Brain microvascular endothelial cell (primary cell): ENCODE data around the gene TULP1.

Experiments used
- DNase-seq: peaks from one replicate; pipeline ENCODE4 v3.0.0-alpha.2; 2020
- H3K27ac ChIP-seq: fragments of 250-450 bp; sonication (Bioruptor Pico); 2 replicates; pipeline ENCODE4 v1.5.1; 2020; ENCODE audit warnings: mild to moderate bottlenecking, moderate library complexity
- H3K27me3 ChIP-seq: fragments of 250-450 bp; sonication (Bioruptor Pico); replicated peaks from 2 replicates; pipeline ENCODE4 v1.5.1; 2020; ENCODE audit warnings: mild to moderate bottlenecking
- H3K36me3 ChIP-seq: fragments of 250-450 bp; sonication (Bioruptor Pico); replicated peaks from 2 replicates; pipeline ENCODE4 v1.5.1; 2020; ENCODE audit warnings: mild to moderate bottlenecking
- H3K4me3 ChIP-seq: 2 replicates; pipeline ENCODE4 v1.5.1; 2011; ENCODE audit warnings: low read depth, mild to moderate bottlenecking, control low read depth, low read length, moderate library complexity
- in situ Hi-C: cut with HindIII; loops from 2 replicates; pipeline ENCODE4 v1.10.0; 2017; ENCODE audit warnings: low sequenced_read_pairs, low pct_ligation_motif_present
- TF ChIP-seq, protein P1 (sequence below): IDR thresholded peaks from 2 replicates; pipeline ENCODE4 v1.5.1; 2011; ENCODE audit warnings: low read depth, mild to moderate bottlenecking, moderate library complexity, low read length, control low read depth, inconsistent platforms; ENCODE audit errors: missing control alignments

Gene TULP1

GRCh38 chr6:35475573-35475972 is 37.1 kb downstream of the TULP1 start:
- Histone ChIP-seq H3K27ac (no peak overlapping the region), H3K27me3 (no peaks in the 10 kb centered on the region), H3K36me3 (peaks cover 55% of the 10 kb centered on the region), H3K4me3 (no peak overlapping the region)
- TF ChIP-seq, protein P1, sequence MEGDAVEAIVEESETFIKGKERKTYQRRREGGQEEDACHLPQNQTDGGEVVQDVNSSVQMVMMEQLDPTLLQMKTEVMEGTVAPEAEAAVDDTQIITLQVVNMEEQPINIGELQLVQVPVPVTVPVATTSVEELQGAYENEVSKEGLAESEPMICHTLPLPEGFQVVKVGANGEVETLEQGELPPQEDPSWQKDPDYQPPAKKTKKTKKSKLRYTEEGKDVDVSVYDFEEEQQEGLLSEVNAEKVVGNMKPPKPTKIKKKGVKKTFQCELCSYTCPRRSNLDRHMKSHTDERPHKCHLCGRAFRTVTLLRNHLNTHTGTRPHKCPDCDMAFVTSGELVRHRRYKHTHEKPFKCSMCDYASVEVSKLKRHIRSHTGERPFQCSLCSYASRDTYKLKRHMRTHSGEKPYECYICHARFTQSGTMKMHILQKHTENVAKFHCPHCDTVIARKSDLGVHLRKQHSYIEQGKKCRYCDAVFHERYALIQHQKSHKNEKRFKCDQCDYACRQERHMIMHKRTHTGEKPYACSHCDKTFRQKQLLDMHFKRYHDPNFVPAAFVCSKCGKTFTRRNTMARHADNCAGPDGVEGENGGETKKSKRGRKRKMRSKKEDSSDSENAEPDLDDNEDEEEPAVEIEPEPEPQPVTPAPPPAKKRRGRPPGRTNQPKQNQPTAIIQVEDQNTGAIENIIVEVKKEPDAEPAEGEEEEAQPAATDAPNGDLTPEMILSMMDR, result no peak
- no peak for DNase-seq
- in situ Hi-C loops, result no loop called here

- Histone ChIP-seq H3K27ac (no peak overlapping the region), H3K4me3 (no peak overlapping the region), H3K27me3 (no peaks in the 10 kb centered on the region), H3K36me3 (peaks cover 60% of the 10 kb centered on the region)
- TF ChIP-seq, protein P1, result no peak
- in situ Hi-C loops, result no loop called here
- no peak for DNase-seq
Measured at GRCh38 chr6:35474942-35475570, 37.6 kb downstream of the TULP1 start.

- Histone ChIP-seq H3K27me3 (no peaks in the 10 kb centered on the region), H3K36me3 (peaks cover 67% of the 10 kb centered on the region), H3K27ac (no peak overlapping the region), H3K4me3 (no peak overlapping the region)
- no peak for DNase-seq
- TF ChIP-seq, protein P1, result no peak
- in situ Hi-C loops, result no loop called here
Measured at GRCh38 chr6:35474131-35474941, 38.4 kb downstream of the TULP1 start.

DNA sequence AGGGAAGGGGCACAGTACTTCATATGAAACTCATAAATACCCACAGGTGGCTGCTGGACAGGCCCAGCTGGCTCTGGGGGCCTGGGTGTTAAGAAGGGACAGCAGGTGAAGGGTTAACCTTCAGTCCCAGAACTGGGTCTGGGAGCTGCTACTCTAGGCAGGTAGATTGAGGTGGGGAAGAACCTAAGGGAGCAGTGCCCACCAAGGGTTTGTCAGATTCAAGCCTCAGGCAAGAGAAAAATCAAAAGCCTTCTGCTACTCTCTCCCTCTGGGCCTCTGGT is 38.9 kb downstream of the TULP1 start:
- H3K4me3 ChIP-seq, result no peak overlapping the region
- TF ChIP-seq, protein P1, result no peak
- no peaks in the 10 kb centered on the region for H3K27me3 ChIP-seq
- no peak for DNase-seq
- H3K36me3 ChIP-seq, result peaks cover 69% of the 10 kb centered on the region
- H3K27ac ChIP-seq, result no peak overlapping the region
- in situ Hi-C loops, result no loop called here

DNA sequence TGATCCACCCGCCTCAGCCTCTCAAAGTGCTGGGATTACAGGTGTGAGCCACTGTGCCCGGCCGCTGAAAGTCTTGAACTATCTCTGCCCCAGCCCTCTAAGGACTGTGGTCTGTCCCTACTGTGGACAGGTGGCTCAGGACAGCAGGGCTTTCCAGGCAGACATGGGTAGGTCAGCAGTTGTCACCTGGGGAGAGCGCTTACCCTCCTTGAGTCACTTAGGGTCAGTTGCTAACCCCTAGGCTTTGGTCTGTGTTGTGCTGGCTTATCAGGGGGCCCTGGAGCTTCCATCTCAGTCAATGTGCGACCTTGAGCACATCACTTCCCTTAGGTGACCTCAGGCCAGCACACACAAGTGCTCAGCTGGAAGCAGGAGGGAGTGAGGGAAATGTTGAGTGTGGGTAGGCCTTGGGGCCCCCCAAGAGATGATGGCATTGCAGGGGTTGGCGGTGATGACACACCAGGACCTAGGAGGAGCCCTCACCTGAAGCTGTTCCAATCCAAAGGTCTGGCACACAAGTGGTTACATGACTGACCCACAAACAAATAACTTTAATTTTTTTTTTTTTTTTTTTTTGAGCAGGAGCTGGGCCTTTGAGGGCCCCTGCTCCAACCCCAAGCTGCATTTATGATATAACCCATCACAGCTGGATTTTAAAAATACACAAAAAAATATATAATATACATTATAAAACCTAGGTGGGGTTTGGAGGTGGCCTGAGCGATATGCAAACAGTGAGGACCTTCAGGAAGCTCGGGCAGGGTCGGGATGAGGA is 39.4 kb downstream of the TULP1 start:
- Histone ChIP-seq H3K36me3 (peaks cover 70% of the 10 kb centered on the region), H3K27me3 (no peaks in the 10 kb centered on the region), H3K27ac (no peak overlapping the region), H3K4me3 (no peak overlapping the region)
- in situ Hi-C loops, result no loop called here
- TF ChIP-seq, protein P1, result no peak
- DNase-seq, result no peak
